ENCODE data around the gene DNAJB2.
"Not testable (repeated sequence)": the region's sequence is repeated elsewhere in the genome, so short reads cannot be mapped to it uniquely, and the experiment has no call there.

GRCh38 chr2:219258942-219259341 lies 20.2 kb upstream of the DNAJB2 start:
- not testable (repeated sequence) for TF ChIP-seq CTCF, POLR2A (IDR thresholded peaks at IDR 0.05)

Data from suprapubic skin (tissue), 3 donors.